Transverse colon (tissue), 4 donors: ENCODE measurements around the gene CGNL1. TPM values are rescaled to one million over a fixed set of nuclear protein-coding genes. Genes with fewer than 3 reads are reported as not detected.

Experiments used
- DNase-seq: peaks from one replicate; pipeline ENCODE4 v3.0.0-alpha.2; 2019
- H3K27ac ChIP-seq, 4 donors: fragments of 200-600 bp; sonication (generic); 2 replicates each; pipeline ENCODE4 v1.5.1; 2016 to 2018; ENCODE audit warnings: inconsistent platforms in 4 of 4
- H3K27me3 ChIP-seq: fragments of 200-600 bp; sonication (generic); 2 replicates; pipeline ENCODE4 v1.5.1; 2017; ENCODE audit warnings: inconsistent platforms
- H3K36me3 ChIP-seq, 4 donors: fragments of 200-600 bp; sonication (generic); 2 replicates each; pipeline ENCODE4 v1.5.1; 2017 to 2019; ENCODE audit warnings: inconsistent platforms in 4 of 4
- H3K4me1 ChIP-seq, 4 donors: fragments of 200-600 bp; sonication (generic); 2 replicates each; pipeline ENCODE4 v1.5.1; 2017 to 2020; ENCODE audit warnings: inconsistent platforms in 4 of 4
- H3K4me3 ChIP-seq, 4 donors: fragments of 200-600 bp; sonication (generic); 1 replicate in 1 of 4; 2 replicates in 3 of 4; pipeline versions ENCODE4 v1.5.1 to v1.6.1; 2017 to 2019; ENCODE audit warnings: inconsistent platforms in 4 of 4
- H3K9me3 ChIP-seq, 2 donors: fragments of 200-600 bp; sonication (generic); 2 replicates each; pipeline ENCODE4 v1.5.1; 2017 to 2019; ENCODE audit warnings: inconsistent platforms in 2 of 2
- CTCF ChIP-seq, 5 experiments: fragments of 200-600 bp in 3 of 5; fragments of 450-650 bp in 2 of 5; sonication (generic) in 3 of 5; IDR thresholded peaks; 1 replicate in 2 of 5; 2 replicates in 3 of 5; pipeline ENCODE4 v1.5.1; 2016 to 2017; ENCODE audit warnings: antibody characterized with exemption in 5 of 5, inconsistent platforms in 3 of 5, mild to moderate bottlenecking in 2 of 5, moderate library complexity in 1 of 5
- EP300 ChIP-seq: sonication (generic); formaldehyde crosslinking; IDR thresholded peaks from one replicate; pipeline ENCODE4 v1.6.1; 2017; ENCODE audit warnings: antibody characterized with exemption, low read depth
- POLR2A ChIP-seq: fragments of 450-650 bp; IDR thresholded peaks from one replicate; pipeline ENCODE4 v1.6.1; 2016; ENCODE audit warnings: antibody characterized with exemption, mild to moderate bottlenecking, moderate library complexity
- POLR2AphosphoS5 ChIP-seq, 3 donors: sonication (generic); formaldehyde crosslinking; IDR thresholded peaks; one replicate each; pipeline ENCODE4 v1.6.1; 2016; ENCODE audit warnings: antibody characterized with exemption in 3 of 3
- WGBS, 2 donors: methylation state at CpG; one replicate each; pipeline ENCODE4 v1.1.5; 2018; ENCODE audit warnings: low coverage in 1 of 2; 5-methylcytosine and 5-hydroxymethylcytosine counted together
- in situ Hi-C, 4 donors: fragments of 200-750 bp; cut with MboI; loops; one replicate each; pipeline versions ENCODE4 v1.15.0 to v1.15.1; 2017; ENCODE audit warnings: low sequenced_read_pairs in 3 of 4, low pct_ligation_motif_present in 1 of 4, low pct_unique_long_range_greater_than_20kb in 1 of 4
- intact Hi-C: fragments of 100-400 bp; cut with DNase I; formaldehyde crosslinking; loops from one replicate; pipeline ENCODE4 v1.15.1; 2023; ENCODE audit warnings: low total_unique reads
- total RNA-seq, 4 donors: library from RNA; depleted of rRNA; stranded (reverse); fragments of >200 nt; gene quantifications; one replicate each; pipeline ENCODE4 v1.1.0, GENCODE V29; 2016

Gene CGNL1
- total RNA-seq, 4 donors from 2014 or later, result 1.1 to 2.2 (median 1.8) TPM

DNA sequence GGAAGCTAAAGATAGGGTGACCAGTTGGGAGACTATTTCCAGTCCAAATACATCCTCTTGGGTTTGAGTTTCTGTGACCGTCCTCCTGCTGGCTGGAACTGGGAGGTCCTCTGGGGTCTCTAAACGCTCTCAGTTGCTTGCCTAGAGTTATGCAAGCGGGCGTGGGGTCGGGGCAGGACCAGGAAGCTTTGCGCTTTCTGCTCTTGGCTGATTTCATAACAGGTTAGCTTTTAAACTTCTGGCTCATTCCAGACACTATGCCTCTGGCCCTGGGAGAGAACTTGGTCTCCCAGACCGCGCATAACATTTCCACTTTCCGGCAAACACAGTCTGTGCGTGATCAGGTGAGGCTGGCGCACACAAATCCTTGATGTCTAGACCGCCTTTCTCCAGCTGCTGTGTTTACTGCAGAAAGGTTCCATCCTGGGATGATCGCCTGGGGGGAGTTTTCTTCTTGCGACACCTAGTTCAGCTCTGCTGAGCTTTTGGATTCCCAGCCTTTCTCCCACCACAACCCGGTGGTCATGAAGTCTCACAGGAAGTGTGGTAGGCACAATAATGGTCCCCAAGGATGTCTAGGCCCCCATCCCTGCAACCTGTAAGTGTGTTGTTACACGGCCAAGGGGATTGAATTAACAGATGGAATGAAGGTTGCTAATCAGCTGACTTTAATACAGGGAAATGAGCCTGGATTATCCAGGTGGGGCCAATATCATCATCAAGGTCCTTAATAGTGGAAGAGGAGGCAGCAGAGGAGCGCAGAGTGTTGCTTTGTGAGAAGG lies 23.6 kb upstream of the CGNL1 start:
- Histone ChIP-seq H3K4me1 (no peaks in the 10 kb centered on the region), H3K36me3 (no peaks in the 10 kb centered on the region), H3K27me3 (no peaks in the 10 kb centered on the region), H3K4me3 (no peak overlapping the region), H3K9me3 (no peaks in the 10 kb centered on the region), H3K27ac (no peak overlapping the region)
- WGBS, 2 donors, result 89 to 97% methylated on average over 10 to 17 of the region's 17 CpGs
- in situ Hi-C loops (no loop called here), intact Hi-C loops (no loop called here)
- no peak for TF ChIP-seq POLR2A
- TF ChIP-seq CTCF (IDR thresholded peaks at IDR 0.05), result no peak
- TF ChIP-seq EP300, result no peak
- TF ChIP-seq POLR2AphosphoS5 (IDR thresholded peaks at IDR 0.05), result no peak
- DNase-seq, result no peak

- intact Hi-C loops, result no loop called here
- TF ChIP-seq POLR2AphosphoS5 (IDR thresholded peaks at IDR 0.05) (no peak), POLR2A (no peak), CTCF (IDR thresholded peaks at IDR 0.05) (no peak), EP300 (no peak)
- Histone ChIP-seq H3K4me3 (no peak overlapping the region), H3K9me3 (no peaks in the 10 kb centered on the region), H3K27ac (no peak overlapping the region), H3K4me1 (no peaks in the 10 kb centered on the region), H3K36me3 (no peaks in the 10 kb centered on the region), H3K27me3 (no peaks in the 10 kb centered on the region)
- DNase-seq, result no peak
- in situ Hi-C loops, result no loop called here
- 20 to 54% methylated on average over 1 to 10 of the region's 10 CpGs for WGBS, 2 donors
These were observed 22.9 kb upstream of the CGNL1 start for GRCh38 chr15:57353317-57353804.

DNA sequence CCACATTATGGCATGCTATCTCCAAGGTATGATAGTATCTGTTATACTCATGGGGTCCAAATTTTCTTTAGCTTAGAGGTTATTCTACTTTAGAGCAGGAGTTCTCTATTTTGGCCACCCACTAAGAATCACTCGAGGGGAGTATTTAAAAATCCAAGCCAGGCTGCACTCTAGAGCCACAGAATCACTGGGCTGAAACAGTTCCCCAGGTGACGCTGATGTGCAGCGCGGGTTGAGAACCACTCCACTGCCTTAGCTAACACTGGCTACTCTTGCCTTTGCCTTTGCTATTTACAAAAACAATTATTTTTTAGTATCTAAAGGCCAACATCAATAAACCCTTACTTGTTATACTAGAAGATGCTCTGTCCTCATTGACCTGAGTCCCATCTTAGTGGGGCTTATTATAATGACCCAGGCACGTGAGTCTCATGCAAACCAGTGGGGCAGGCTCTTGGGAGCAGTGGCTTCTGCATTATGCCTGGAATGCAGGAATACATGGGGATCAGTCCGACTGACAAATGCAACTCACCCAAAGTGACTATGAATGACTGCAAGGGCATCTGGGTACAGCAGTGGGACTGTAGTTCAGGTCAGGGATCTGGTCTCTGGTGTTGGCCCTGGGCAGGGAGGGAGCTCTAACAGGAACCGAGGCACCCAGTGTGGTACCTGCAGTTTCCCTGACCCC lies 21.7 kb upstream of the CGNL1 start:
- Histone ChIP-seq H3K4me1 (no peaks in the 10 kb centered on the region), H3K36me3 (no peaks in the 10 kb centered on the region), H3K27ac (no peak overlapping the region), H3K27me3 (no peaks in the 10 kb centered on the region), H3K9me3 (no peaks in the 10 kb centered on the region), H3K4me3 (no peak overlapping the region)
- in situ Hi-C loops, result no loop called here
- TF ChIP-seq POLR2AphosphoS5 (IDR thresholded peaks at IDR 0.05) (no peak), POLR2A (no peak), CTCF (IDR thresholded peaks at IDR 0.05) (no peak), EP300 (no peak)
- intact Hi-C loops, result no loop called here
- WGBS, 2 donors, result 71 to 90% methylated on average over 2 to 7 of the region's 7 CpGs
- DNase-seq, result no peak

- WGBS, 2 donors, result 93 to 100% methylated on average over 1 to 8 of the region's 8 CpGs
- H3K4me3 ChIP-seq, result no peak overlapping the region
- intact Hi-C loops (no loop called here), in situ Hi-C loops (no loop called here)
- TF ChIP-seq EP300, result no peak
- no peak for TF ChIP-seq POLR2A
- no peak for TF ChIP-seq CTCF (IDR thresholded peaks at IDR 0.05)
- TF ChIP-seq POLR2AphosphoS5 (IDR thresholded peaks at IDR 0.05), result no peak
- no peaks in the 10 kb centered on the region for H3K9me3 ChIP-seq
- no peaks in the 10 kb centered on the region for H3K4me1 ChIP-seq
- H3K36me3 ChIP-seq, result no peaks in the 10 kb centered on the region
- DNase-seq, result no peak
- H3K27ac ChIP-seq, result no peak overlapping the region
- H3K27me3 ChIP-seq, result no peaks in the 10 kb centered on the region
These were observed 21.0 kb upstream of the CGNL1 start for GRCh38 chr15:57355259-57355658.
